Activated naive CD8-positive, alpha-beta T cell treated with anti-CD3 and anti-CD28 coated beads, Interleukin-2, amount 50 U/mL, for 16 hours (primary cell): Measurements from ENCODE around the gene MACF1.
A peak's percentile ranks its signal among the peaks of the same experiment; 100 is the strongest.

Experiments used
- DNase-seq: peaks from one replicate; pipeline ENCODE4 v3.0.0-alpha.2; 2020; ENCODE audit warnings: low read depth, low spot score

The MACF1 gene

GRCh38 chr1:39214021-39214713 is 9.7 kb downstream of the MACF1 start:
- DNase-seq, result no peak

DNA sequence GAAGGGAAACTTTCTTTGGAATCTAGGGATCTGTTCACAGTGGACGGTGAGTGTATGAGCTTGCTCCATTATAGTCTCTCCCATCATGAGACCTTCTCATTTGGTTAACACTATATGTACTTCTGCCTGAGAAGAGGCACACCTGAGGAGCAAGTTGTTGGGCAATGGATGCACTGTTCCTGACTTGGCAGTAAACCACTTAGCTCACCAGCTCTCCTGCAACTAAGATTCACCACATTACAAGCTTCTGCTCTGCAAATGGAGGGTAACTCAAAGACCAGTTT is 10.2 kb downstream of the MACF1 start:
- DNase-seq, result no peak

DNA sequence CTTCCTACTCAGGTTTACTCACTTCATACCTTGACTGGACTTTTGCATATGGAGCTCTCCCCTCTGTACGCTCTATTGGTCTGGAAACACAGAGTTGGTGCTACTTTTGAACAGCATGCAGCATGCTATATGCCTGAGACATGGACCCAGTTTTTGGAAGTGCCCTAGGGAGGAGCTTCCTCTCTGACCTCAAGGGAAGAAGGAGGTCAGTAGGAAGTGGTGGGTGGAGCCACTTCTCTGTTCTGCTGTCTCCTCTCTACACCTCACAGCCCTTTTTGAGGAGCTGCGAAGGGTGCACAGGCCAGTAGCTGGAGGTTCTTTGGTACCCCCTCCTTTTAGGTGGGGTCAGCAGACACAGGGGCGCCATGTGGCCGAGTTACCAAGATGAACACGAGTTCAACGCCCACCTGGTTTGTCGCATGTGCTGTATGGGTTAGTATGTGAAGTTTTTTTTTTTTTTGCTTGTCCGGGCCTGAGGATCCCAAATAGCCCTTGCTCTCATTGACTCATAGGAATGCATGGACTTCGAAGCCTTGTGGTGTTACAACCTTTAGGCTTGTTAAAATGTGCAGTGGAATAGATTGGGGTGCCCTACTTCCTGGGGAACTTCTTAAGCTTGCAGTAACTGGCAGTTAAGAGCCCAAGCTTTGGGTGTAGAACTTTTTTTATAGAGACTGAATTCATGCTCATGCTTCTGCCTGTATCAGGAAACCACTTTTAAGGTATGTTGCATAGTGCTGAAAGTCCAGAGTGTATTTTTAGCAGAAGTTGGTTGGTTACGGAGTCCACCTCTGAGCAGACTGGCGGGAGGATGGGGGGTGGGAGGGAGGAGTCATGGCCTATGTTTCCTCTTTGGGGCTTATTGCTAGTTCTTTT is 10.7 kb downstream of the MACF1 start:
- DNase-seq, result no peak

DNA sequence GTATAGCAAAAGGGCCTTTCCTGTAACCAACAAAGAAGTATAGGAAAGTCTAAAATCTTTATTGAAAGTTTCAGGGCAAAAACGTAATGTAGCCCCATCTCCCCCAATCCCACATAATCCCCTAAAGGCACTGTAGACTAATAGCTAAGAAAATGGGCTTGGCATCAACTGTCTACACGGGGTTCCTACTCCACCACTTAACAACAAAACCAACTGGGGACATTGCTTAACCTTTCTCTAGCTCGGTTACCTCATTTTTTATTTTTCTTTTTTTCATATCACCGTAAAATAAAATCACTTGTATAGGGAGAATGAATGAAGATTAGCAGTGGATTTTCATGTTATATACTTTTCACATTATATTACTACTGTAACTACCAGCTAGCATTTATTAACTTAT is 12.3 kb downstream of the MACF1 start:
- no peak for DNase-seq

- DNase-seq, result no peak
Observed at GRCh38 chr1:39220891-39221870, 16.7 kb downstream of the MACF1 start.

GRCh38 chr1:39224295-39224829 is 19.9 kb downstream of the MACF1 start:
- no peak for DNase-seq

- no peak for DNase-seq
Observed at GRCh38 chr1:39226836-39227235, 22.3 kb downstream of the MACF1 start.

DNA sequence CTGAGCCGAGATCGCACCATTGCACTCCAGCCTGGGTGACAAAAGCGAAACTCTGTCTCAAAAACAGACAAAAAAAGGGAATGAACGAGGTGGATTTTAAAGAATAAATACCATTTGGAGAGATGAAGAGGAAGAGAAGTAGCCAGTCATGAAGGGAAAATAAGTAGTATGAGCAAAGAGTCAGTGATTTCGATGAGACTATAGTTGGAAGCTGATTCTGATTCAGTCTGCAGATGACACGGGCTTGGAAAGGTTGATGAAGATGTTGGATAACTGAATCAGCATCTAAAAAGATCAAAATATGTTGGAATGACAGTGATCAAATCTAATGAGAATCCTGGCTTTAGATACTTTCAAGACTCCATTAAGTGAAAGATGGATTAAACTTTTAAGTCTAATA is 23.8 kb downstream of the MACF1 start:
- no peak for DNase-seq

GRCh38 chr1:39229504-39229903 is 25.0 kb downstream of the MACF1 start:
- DNase-seq, result no peak

DNA sequence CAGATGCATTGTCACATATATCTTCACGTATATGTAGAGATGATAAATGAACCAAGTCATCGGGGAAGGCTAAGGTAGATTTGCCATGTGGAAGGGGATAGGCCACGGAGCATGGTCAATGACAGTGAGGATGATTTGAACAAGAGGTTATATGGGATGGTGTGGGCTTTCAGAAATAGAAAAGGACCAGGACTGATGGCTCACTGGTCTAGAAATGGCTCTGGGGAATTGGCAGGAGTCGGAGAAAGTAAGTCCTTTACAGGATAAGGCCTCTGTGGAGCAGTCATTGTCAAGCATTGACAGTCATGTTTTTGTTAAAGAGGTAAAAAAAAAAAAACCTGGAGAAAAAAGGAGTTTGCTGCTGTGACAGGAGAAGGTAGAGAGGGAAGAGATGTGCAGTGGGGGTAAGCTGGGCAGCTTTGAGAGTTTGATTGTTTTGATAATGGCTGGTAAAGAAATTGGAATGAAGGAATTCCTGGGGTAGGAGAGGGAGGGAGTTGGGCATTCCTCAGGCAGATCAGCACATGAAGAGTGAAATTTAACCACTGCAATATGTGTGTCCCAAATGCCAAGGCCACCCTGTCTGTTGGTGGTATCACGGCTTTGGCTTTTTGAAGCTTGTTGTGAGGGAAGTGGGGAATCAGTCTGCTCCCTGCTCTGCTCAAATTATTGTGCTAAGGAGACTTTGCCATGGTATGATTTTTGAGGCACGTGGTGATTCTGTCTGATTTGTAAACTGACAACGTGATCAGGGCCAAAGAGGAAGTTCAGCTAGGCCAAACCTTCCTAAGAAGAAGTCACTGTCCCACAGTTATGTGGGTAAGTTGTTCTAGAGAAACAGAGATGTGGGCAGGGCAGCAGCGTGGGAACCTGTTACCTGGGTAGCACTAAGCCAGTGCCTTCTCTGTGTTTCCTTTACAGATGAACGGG is 26.0 kb downstream of the MACF1 start:
- DNase-seq, result no peak

DNA sequence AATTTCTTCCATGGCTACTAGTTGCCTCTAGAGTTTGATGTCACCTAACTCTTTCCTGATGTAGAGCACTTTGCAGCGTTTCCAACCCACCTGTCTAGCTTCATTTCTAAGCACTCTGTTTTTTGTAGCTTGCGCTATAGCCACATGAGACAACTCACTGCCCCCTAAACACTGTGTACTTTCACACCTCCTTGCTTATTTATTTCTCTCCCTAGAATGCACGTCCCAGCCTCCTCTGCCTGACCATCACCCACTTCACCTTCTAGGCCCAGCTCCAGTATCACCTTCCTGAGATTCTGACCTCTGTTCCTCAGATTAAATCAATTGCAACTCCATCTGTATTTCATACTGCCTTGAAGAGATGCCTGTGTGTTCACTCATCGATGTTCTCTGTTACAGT is 32.5 kb downstream of the MACF1 start:
- DNase-seq, result no peak

- DNase-seq, result no peak
Observed at GRCh38 chr1:39238476-39238875, 34.0 kb downstream of the MACF1 start.

DNA sequence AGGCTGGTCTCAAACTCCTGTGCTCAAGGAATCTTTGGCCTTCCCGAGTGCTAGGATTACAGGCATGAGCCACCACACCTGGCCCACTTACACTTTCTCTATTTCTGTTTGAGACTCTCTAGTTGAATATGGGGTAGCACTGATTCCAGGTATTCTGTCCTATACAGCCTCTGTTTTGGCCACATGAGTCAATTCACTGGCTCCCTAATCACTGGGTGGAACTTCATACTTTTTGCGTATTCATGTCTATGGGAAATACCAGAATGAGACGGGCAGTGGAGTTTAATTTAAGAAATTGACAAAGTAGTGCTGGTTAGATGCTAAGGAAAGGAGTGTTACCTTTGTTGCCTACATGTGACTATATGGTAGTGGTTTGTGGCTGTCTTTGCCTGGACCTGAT is 35.5 kb downstream of the MACF1 start:
- DNase-seq, result no peak

DNA sequence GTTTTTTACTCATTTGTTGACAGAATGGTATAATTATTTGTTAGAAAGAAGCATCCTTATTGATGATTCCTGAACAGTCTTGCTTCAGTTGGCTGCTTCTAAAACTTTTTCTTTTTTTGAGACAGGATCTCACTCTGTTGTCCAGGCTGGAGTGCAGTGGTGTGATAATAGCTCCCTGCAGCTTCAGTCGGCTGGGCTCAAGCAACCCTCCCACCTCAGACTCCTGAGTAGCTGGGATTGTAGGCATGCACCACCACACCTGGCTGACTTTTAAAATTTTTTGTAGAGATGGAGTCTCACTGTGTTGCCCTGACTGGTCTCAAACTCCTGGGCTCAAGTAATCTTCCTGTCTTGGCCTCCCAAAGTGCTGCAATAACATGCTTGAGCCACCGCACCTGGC is 38.8 kb downstream of the MACF1 start:
- no peak for DNase-seq

GRCh38 chr1:39250460-39251240 is 46.2 kb downstream of the MACF1 start:
- no peak for DNase-seq

DNA sequence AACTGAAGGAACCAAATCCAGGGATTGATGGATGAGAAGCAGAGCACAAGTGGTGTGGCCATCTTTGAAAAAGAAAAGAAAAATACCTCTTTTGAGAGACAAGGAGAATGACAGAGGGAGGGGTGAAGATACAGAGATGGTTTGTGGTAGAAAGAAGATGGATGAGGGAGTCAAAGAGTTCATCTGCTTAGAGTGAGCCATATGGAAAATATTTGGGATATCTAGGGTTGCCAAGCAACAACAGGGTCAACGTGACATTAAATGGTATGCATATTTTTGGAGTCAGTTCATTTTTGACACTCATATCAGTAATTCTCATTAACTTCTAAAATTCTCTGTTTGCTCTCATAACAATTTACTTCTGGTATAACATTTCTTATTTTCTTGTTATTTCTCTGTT is 50.7 kb downstream of the MACF1 start:
- no peak for DNase-seq

DNA sequence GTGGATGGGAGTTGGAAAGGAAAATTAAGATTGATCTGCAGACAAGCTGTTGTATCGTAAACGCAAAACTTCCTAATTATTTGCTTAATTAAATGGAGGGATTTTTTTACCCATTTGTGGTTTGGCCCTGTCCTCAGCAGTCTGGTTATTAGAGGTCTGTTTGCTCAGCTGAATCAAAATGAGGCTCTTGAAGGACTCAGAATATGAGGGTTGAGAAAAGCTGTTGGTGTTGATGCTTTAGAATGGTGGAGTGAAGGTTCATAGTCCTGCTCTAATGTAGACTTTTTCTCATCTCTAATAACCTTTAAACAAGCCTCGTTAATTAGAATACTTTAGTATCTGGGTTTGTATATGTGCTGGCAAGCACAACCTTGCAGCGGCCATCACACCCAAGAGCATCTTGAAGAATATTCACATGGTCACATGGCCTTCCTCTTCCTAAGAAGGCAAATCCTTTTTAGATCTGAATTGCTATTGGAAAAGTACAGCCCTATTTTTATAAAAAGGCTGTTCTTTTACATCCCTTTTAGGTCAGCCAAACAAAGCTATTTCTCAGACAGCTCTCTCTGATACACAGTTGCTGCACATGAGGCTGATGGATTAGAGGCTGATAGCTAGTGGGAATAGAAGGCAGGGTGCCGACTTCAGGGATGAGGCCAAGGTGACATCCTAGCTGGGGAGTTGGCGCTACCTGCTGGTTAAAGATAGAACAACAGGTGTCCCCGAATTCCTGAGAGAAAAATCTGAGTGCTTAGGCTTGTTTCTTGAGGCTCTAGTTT is 53.8 kb downstream of the MACF1 start:
- peak; percentile 30 for DNase-seq

DNA sequence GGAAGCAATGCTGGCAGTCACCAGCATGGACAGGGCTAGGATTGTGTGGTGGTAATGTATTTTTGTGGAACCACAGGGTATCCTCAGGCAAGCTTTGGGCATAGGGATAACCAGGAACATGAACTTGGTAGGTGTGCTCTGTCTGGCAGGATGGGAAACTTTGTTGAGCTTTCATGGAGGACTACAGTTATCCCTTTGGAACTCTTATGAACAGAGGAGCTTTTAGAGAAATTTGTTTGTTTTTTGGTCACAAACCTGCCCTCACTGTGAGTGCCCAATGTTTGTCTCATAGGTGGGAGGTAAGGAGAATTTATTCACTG is 54.4 kb downstream of the MACF1 start:
- DNase-seq, result no peak

DNA sequence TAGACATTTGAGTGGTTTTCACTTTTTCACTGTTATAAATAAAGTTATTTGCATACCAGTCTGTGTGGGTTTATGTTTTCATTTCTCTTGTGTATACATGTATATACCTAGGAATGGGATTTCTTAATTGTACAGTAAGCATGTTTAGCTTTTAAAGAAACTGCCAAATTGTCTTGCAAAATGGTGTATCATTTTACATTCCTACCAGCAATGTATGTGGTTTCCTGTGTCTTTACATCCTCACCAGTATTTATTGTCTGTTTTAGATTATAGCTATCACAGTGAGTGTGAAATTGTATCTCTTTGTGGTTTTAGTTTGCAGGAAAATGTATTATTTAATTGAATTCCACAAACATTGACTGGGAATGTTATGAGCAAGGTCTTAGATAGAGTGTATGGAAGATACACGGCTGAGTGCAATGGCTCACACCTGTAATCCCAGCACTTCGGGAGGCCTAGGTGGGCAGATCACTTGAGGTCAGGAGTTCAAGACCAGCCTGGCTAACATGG is 57.3 kb downstream of the MACF1 start:
- no peak for DNase-seq
